NCI-H524 treated with DMSO at 0.1 percent for 48 hours (cell line): ENCODE results near the gene PBX1.

Experiments
- DNase-seq: peaks from one replicate; lab custom pipeline; 2025; lab: John Stamatoyannopoulos, UW

PBX1 gene

GRCh38 chr1:164725401-164725800 lies 166.4 kb downstream of the PBX1 start:
- no peak for DNase-seq

- DNase-seq: no peak
Measured at GRCh38 chr1:164726235-164726634, 167.3 kb downstream of the PBX1 start.

GRCh38 chr1:164728719-164729118 lies 169.7 kb downstream of the PBX1 start:
- no peak for DNase-seq

- DNase-seq: no peak
Measured at GRCh38 chr1:164731161-164731876, 172.3 kb downstream of the PBX1 start.

GRCh38 chr1:164733070-164733469 lies 174.1 kb downstream of the PBX1 start:
- no peak for DNase-seq

GRCh38 chr1:164733734-164734133 lies 174.8 kb downstream of the PBX1 start:
- no peak for DNase-seq

GRCh38 chr1:164735315-164736052 lies 176.5 kb downstream of the PBX1 start:
- DNase-seq: no peak

- no peak for DNase-seq
Measured at GRCh38 chr1:164736137-164736536, 177.2 kb downstream of the PBX1 start.

GRCh38 chr1:164739189-164739588 lies 180.2 kb downstream of the PBX1 start:
- no peak for DNase-seq

GRCh38 chr1:164740000-164740526 lies 181.1 kb downstream of the PBX1 start:
- DNase-seq: no peak

GRCh38 chr1:164742745-164743144 lies 183.8 kb downstream of the PBX1 start:
- no peak for DNase-seq

GRCh38 chr1:164743976-164744375 lies 185.0 kb downstream of the PBX1 start:
- DNase-seq: no peak

GRCh38 chr1:164745736-164746135 lies 186.8 kb downstream of the PBX1 start:
- DNase-seq: no peak

- DNase-seq: no peak
Measured at GRCh38 chr1:164746632-164747031, 187.6 kb downstream of the PBX1 start.

- no peak for DNase-seq
Measured at GRCh38 chr1:164748253-164748899, 189.4 kb downstream of the PBX1 start.

GRCh38 chr1:164753521-164754077 lies 194.6 kb downstream of the PBX1 start:
- DNase-seq: no peak

GRCh38 chr1:164754088-164754600 lies 195.2 kb downstream of the PBX1 start:
- no peak for DNase-seq

GRCh38 chr1:164755690-164756089 lies 196.7 kb downstream of the PBX1 start:
- DNase-seq: no peak

GRCh38 chr1:164756741-164757140 lies 197.8 kb downstream of the PBX1 start:
- no peak for DNase-seq

GRCh38 chr1:164757625-164758024 lies 198.6 kb downstream of the PBX1 start:
- DNase-seq: no peak

GRCh38 chr1:164759144-164759920 lies 200.3 kb downstream of the PBX1 start:
- no peak for DNase-seq
